ENCODE measurements around the gene POLR2I. TPM values are rescaled to one million over a fixed set of nuclear protein-coding genes. Genes with fewer than 3 reads are reported as not detected.

The POLR2I gene
- total and polyA plus RNA-seq, 2 of the 13 experiments (the other 11 are each of a cell fraction or from before 2014, with no cell fraction given), result 40.5 to 104 TPM

DNA sequence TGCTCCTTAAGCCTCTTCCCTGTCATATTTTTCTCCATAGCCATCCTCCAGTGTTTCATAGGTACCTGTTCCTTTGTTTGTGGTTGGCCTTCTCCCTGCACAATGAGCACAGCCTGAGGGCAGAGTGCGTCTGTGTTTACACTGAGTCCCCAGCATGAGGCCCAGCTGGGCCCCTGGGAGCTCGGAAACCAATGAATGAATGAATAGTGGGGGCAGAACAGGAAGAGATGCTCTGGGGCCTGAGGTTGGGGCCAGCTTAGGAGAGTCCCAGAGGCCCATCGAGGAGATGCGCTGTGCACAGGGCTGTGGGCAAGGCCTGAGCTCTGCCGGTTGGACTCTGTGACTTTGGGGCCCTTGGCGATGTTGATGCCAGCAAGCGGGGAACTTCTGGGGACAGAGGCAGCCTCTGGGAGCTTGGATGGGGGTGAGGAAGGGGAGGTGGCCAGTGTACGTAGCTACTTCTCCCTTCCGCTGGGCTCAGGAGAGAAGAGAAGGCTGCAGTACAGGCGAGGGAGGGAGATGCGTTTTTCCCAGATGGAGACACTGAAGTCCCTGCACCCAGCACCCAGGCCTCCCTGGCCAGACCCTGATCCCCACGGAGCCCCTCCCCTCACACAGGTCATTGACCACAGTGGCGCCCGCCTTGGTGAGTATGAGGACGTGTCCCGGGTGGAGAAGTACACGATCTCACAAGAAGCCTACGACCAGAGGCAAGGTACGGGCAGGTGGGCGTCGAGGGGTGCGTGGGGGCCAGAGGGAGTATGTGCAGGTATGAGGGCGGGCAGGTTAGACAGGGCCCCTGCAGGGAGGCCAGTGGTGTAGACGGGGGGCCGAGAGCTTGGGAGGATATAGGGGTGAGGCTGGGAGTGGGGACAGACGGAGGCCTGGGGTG is 5.7 kb upstream of the POLR2I start (continued):
- TF ChIP-seq SIN3A (IDR thresholded peaks at IDR 0.05; ENCODE audit: borderline replicate concordance, low read depth, low read length), result peak; percentile 97
- 0 out of 2 replicates have a peak, but pooled peaks have one; percentile 48 for TF ChIP-seq ZNF792 (CRISPR knock-in tag; IDR thresholded peaks at IDR 0.05)
- TF ChIP-seq, protein P1, sequence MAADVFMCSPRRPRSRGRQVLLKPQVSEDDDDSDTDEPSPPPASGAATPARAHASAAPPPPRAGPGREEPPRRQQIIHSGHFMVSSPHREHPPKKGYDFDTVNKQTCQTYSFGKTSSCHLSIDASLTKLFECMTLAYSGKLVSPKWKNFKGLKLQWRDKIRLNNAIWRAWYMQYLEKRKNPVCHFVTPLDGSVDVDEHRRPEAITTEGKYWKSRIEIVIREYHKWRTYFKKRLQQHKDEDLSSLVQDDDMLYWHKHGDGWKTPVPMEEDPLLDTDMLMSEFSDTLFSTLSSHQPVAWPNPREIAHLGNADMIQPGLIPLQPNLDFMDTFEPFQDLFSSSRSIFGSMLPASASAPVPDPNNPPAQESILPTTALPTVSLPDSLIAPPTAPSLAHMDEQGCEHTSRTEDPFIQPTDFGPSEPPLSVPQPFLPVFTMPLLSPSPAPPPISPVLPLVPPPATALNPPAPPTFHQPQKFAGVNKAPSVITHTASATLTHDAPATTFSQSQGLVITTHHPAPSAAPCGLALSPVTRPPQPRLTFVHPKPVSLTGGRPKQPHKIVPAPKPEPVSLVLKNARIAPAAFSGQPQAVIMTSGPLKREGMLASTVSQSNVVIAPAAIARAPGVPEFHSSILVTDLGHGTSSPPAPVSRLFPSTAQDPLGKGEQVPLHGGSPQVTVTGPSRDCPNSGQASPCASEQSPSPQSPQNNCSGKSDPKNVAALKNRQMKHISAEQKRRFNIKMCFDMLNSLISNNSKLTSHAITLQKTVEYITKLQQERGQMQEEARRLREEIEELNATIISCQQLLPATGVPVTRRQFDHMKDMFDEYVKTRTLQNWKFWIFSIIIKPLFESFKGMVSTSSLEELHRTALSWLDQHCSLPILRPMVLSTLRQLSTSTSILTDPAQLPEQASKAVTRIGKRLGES (CRISPR knock-in tag; IDR thresholded peaks at IDR 0.05; ENCODE audit: borderline replicate concordance), result no peak
- peak; percentile 62; the same call in 1 of the 2 replicates for TF ChIP-seq ELF4 (CRISPR knock-in tag; IDR thresholded peaks at IDR 0.05; ENCODE audit: borderline replicate concordance)
- TF ChIP-seq, protein P2, sequence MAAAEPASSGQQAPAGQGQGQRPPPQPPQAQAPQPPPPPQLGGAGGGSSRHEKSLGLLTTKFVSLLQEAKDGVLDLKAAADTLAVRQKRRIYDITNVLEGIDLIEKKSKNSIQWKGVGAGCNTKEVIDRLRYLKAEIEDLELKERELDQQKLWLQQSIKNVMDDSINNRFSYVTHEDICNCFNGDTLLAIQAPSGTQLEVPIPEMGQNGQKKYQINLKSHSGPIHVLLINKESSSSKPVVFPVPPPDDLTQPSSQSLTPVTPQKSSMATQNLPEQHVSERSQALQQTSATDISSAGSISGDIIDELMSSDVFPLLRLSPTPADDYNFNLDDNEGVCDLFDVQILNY (CRISPR knock-in tag; conservative IDR thresholded peaks at IDR 0.05), result no peak
- TF ChIP-seq, protein P3, sequence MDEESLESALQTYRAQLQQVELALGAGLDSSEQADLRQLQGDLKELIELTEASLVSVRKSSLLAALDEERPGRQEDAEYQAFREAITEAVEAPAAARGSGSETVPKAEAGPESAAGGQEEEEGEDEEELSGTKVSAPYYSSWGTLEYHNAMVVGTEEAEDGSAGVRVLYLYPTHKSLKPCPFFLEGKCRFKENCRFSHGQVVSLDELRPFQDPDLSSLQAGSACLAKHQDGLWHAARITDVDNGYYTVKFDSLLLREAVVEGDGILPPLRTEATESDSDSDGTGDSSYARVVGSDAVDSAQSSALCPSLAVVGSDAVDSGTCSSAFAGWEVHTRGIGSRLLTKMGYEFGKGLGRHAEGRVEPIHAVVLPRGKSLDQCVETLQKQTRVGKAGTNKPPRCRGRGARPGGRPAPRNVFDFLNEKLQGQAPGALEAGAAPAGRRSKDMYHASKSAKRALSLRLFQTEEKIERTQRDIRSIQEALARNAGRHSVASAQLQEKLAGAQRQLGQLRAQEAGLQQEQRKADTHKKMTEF (CRISPR knock-in tag; IDR thresholded peaks at IDR 0.05), result peak; percentile 90
- TF ChIP-seq, protein P4, sequence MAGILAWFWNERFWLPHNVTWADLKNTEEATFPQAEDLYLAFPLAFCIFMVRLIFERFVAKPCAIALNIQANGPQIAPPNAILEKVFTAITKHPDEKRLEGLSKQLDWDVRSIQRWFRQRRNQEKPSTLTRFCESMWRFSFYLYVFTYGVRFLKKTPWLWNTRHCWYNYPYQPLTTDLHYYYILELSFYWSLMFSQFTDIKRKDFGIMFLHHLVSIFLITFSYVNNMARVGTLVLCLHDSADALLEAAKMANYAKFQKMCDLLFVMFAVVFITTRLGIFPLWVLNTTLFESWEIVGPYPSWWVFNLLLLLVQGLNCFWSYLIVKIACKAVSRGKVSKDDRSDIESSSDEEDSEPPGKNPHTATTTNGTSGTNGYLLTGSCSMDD (CRISPR knock-in tag; IDR thresholded peaks at IDR 0.05), result no peak
- TF ChIP-seq, protein P5, sequence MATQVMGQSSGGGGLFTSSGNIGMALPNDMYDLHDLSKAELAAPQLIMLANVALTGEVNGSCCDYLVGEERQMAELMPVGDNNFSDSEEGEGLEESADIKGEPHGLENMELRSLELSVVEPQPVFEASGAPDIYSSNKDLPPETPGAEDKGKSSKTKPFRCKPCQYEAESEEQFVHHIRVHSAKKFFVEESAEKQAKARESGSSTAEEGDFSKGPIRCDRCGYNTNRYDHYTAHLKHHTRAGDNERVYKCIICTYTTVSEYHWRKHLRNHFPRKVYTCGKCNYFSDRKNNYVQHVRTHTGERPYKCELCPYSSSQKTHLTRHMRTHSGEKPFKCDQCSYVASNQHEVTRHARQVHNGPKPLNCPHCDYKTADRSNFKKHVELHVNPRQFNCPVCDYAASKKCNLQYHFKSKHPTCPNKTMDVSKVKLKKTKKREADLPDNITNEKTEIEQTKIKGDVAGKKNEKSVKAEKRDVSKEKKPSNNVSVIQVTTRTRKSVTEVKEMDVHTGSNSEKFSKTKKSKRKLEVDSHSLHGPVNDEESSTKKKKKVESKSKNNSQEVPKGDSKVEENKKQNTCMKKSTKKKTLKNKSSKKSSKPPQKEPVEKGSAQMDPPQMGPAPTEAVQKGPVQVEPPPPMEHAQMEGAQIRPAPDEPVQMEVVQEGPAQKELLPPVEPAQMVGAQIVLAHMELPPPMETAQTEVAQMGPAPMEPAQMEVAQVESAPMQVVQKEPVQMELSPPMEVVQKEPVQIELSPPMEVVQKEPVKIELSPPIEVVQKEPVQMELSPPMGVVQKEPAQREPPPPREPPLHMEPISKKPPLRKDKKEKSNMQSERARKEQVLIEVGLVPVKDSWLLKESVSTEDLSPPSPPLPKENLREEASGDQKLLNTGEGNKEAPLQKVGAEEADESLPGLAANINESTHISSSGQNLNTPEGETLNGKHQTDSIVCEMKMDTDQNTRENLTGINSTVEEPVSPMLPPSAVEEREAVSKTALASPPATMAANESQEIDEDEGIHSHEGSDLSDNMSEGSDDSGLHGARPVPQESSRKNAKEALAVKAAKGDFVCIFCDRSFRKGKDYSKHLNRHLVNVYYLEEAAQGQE (IDR thresholded peaks at IDR 0.05; ENCODE audit: borderline replicate concordance in 1 of 2, low read depth in 1 of 2, low read length in 2 of 2), result peak in 1 of 2 experiments; percentile 47; a peak in 1 of 4 replicates
- TF ChIP-seq, protein P6, sequence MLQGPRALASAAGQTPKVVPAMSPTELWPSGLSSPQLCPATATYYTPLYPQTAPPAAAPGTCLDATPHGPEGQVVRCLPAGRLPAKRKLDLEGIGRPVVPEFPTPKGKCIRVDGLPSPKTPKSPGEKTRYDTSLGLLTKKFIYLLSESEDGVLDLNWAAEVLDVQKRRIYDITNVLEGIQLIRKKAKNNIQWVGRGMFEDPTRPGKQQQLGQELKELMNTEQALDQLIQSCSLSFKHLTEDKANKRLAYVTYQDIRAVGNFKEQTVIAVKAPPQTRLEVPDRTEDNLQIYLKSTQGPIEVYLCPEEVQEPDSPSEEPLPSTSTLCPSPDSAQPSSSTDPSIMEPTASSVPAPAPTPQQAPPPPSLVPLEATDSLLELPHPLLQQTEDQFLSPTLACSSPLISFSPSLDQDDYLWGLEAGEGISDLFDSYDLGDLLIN (CRISPR knock-in tag; IDR thresholded peaks at IDR 0.05; ENCODE audit: borderline replicate concordance), result no peak
- peak; percentile 73 for TF ChIP-seq CREM (IDR thresholded peaks at IDR 0.05)
- TF ChIP-seq CREM (CRISPR knock-in tag; IDR thresholded peaks at IDR 0.05), result no peak
- no peak for TF ChIP-seq ZNF274 (CRISPR knock-in tag; IDR thresholded peaks at IDR 0.05)
- TF ChIP-seq MAF1 (CRISPR knock-in tag; IDR thresholded peaks at IDR 0.05; ENCODE audit: borderline replicate concordance), result no peak
- TF ChIP-seq, protein P7, sequence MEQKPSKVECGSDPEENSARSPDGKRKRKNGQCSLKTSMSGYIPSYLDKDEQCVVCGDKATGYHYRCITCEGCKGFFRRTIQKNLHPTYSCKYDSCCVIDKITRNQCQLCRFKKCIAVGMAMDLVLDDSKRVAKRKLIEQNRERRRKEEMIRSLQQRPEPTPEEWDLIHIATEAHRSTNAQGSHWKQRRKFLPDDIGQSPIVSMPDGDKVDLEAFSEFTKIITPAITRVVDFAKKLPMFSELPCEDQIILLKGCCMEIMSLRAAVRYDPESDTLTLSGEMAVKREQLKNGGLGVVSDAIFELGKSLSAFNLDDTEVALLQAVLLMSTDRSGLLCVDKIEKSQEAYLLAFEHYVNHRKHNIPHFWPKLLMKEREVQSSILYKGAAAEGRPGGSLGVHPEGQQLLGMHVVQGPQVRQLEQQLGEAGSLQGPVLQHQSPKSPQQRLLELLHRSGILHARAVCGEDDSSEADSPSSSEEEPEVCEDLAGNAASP (CRISPR knock-in tag; IDR thresholded peaks at IDR 0.05; ENCODE audit: borderline replicate concordance), result peak; percentile 63; the same call in 1 of the 2 replicates
